Fibroblast of skin of abdomen (primary cell): ENCODE results near the gene AGAP1.

Experiments
- DNase-seq: peaks from one replicate; pipeline ENCODE4 v3.0.0-alpha.2; 2013

AGAP1 gene

GRCh38 chr2:236156095-236156859 lies 662.4 kb downstream of the AGAP1 start:
- no peak for DNase-seq

- DNase-seq = no peak
These were observed 663.0 kb downstream of the AGAP1 start for GRCh38 chr2:236156860-236157194.

- DNase-seq = no peak
These were observed 663.5 kb downstream of the AGAP1 start for GRCh38 chr2:236157366-236157765.

GRCh38 chr2:236157815-236158498 lies 664.1 kb downstream of the AGAP1 start:
- no peak for DNase-seq

- DNase-seq = no peak
These were observed 665.3 kb downstream of the AGAP1 start for GRCh38 chr2:236158969-236159777.

- no peak for DNase-seq
These were observed 665.9 kb downstream of the AGAP1 start for GRCh38 chr2:236159778-236160170.

GRCh38 chr2:236160366-236161081 lies 666.7 kb downstream of the AGAP1 start:
- DNase-seq = no peak

- no peak for DNase-seq
These were observed 667.2 kb downstream of the AGAP1 start for GRCh38 chr2:236161082-236161462.

- DNase-seq = no peak
These were observed 667.7 kb downstream of the AGAP1 start for GRCh38 chr2:236161531-236161930.

GRCh38 chr2:236162031-236162845 lies 668.4 kb downstream of the AGAP1 start:
- no peak for DNase-seq

GRCh38 chr2:236162882-236163470 lies 669.1 kb downstream of the AGAP1 start:
- DNase-seq = no peak

GRCh38 chr2:236163471-236164200 lies 669.8 kb downstream of the AGAP1 start:
- no peak for DNase-seq

GRCh38 chr2:236164201-236164924 lies 670.5 kb downstream of the AGAP1 start:
- DNase-seq = no peak

- DNase-seq = no peak
These were observed 671.3 kb downstream of the AGAP1 start for GRCh38 chr2:236164925-236165841.

GRCh38 chr2:236165842-236166795 lies 672.3 kb downstream of the AGAP1 start:
- DNase-seq = no peak

- no peak for DNase-seq
These were observed 673.0 kb downstream of the AGAP1 start for GRCh38 chr2:236166796-236167296.

GRCh38 chr2:236167297-236168109 lies 673.7 kb downstream of the AGAP1 start:
- DNase-seq = peak; percentile 45
